A549 (cell line): ENCODE results near the gene HOXB8.

Source experiments
- CBX2 ChIP-seq: fragments of 200-600 bp; sonication (generic); IDR thresholded peaks from 2 replicates; pipeline ENCODE4 v1.6.1; 2016; ENCODE audit warnings: low read depth, mild to moderate bottlenecking, borderline replicate concordance
- CBX8 ChIP-seq: fragments of 200-600 bp; sonication (generic); IDR thresholded peaks from 2 replicates; pipeline ENCODE4 v1.6.1; 2016
- CTCF ChIP-seq: fragments of >200 bp; sonication (Bioruptor Twin); formaldehyde crosslinking; IDR thresholded peaks from 3 replicates; pipeline ENCODE4 v1.5.1; 2016
- EHF ChIP-seq: fragments of 250-450 bp; sonication (Bioruptor Pico); IDR thresholded peaks from 2 replicates; pipeline ENCODE4 v1.5.0; 2020; ENCODE audit warnings: mild to moderate bottlenecking
- ELK1 ChIP-seq: fragments of 150-350 bp; IDR thresholded peaks from 2 replicates; pipeline ENCODE4 v1.6.1; 2014; ENCODE audit warnings: low read depth, mild to moderate bottlenecking, low read length
- HOXA7 ChIP-seq: fragments of 250-450 bp; sonication (Bioruptor Pico); IDR thresholded peaks from 2 replicates; pipeline ENCODE4 v1.5.0; 2020; ENCODE audit warnings: mild to moderate bottlenecking, moderate library complexity
- JUN ChIP-seq, 2 experiments: fragments of >200 bp; sonication (Bioruptor Twin); formaldehyde crosslinking; IDR thresholded peaks; 2 replicates in 1 of 2; 3 replicates in 1 of 2; pipeline ENCODE4 v1.6.1; 2016 to 2017
- KDM1A ChIP-seq: fragments of 200-600 bp; sonication (generic); IDR thresholded peaks from 2 replicates; pipeline ENCODE4 v1.6.1; 2016; ENCODE audit warnings: low read depth, mild to moderate bottlenecking
- MAX ChIP-seq: IDR thresholded peaks from 2 replicates; pipeline ENCODE4 v1.6.1; 2012
- NFE2L2 ChIP-seq: fragments of 150-350 bp; conservative IDR thresholded peaks from 2 replicates; pipeline ENCODE4 v1.6.1; 2014; ENCODE audit warnings: low read length
- POLR2A ChIP-seq: IDR thresholded peaks from 2 replicates; pipeline ENCODE4 v1.6.1; 2012; ENCODE audit warnings: mild to moderate bottlenecking, low read length
- RAD21 ChIP-seq, 2 experiments: fragments of >200 bp in 1 of 2; sonication (Bioruptor Twin) in 1 of 2; formaldehyde crosslinking in 1 of 2; IDR thresholded peaks in 1 of 2; conservative IDR thresholded peaks in 1 of 2; 2 replicates in 1 of 2; 3 replicates in 1 of 2; pipeline ENCODE4 v1.6.1; 2012 to 2018; ENCODE audit warnings: inconsistent platforms in 1 of 2
- RCOR1 ChIP-seq: fragments of 150-350 bp; IDR thresholded peaks from 2 replicates; pipeline ENCODE4 v1.6.1; 2014; ENCODE audit warnings: antibody characterized with exemption, low read length, low read depth
- USF2 ChIP-seq: fragments of 450-650 bp; IDR thresholded peaks from 2 replicates; pipeline ENCODE4 v1.6.1; 2014; ENCODE audit warnings: antibody characterized with exemption

GRCh38 chr17:48564188-48565021, 50.7 kb downstream of the HOXB8 start:
- TF ChIP-seq CTCF (no peak), NFE2L2 (no peak), RCOR1 (no peak), USF2 (no peak), HOXA7 (no peak), KDM1A (no peak), MAX (no peak), POLR2A (no peak), JUN (IDR thresholded peaks at IDR 0.05) (no peak), RAD21 (conservative IDR thresholded peaks at IDR 0.05 in 1 of 2, IDR thresholded peaks at IDR 0.05 in 1 of 2) (no peak), ELK1 (no peak), CBX8 (no peak), EHF (CRISPR knock-in tag) (no peak), CBX2 (no peak)
